ENCODE results near the gene APOBEC4. TPM values are rescaled to one million over a fixed set of nuclear protein-coding genes. Genes with fewer than 3 reads are reported as not detected.
A peak's percentile ranks its signal among the peaks of the same experiment; 100 is the strongest.

APOBEC4 gene
- total RNA-seq, 1 experiment from 2014 or later: not detected

GRCh38 chr1:183638649-183639387 is 14.3 kb downstream of the APOBEC4 start:
- no peak for TF ChIP-seq CTCF (IDR thresholded peaks at IDR 0.05; ENCODE audit: unreplicated experiment)
- Mint-ChIP-seq H3K9me3 (ENCODE audit: unreplicated experiment) (no peaks in the 10 kb centered on the region), H3K4me1 (ENCODE audit: insufficient read depth, unreplicated experiment) (peaks cover 7% of the 10 kb centered on the region), H3K27me3 (ENCODE audit: insufficient read depth, unreplicated experiment) (no peaks in the 10 kb centered on the region), H3K4me3 (ENCODE audit: unreplicated experiment) (no peak overlapping the region), H3K36me3 (ENCODE audit: insufficient read depth, unreplicated experiment) (peaks cover 10% of the 10 kb centered on the region), H3K27ac (ENCODE audit: low read depth, unreplicated experiment) (no peak overlapping the region)
- no peak for DNase-seq (ENCODE audit: unreplicated experiment)
- ChIA-PET POLR2A (interaction anchor here (1.1 to 2.2 kb wide), 2 partner anchors 7 to 413 kb away, joined by 3 to 6 read pairs; partner anchors contain the start of gene TSEN15), CTCF (interaction anchor here (0.6 to 3.3 kb wide), 7 partner anchors 8 to 1053 kb away, joined by 3 to 24 read pairs (median 3); no protein-coding TSS in a partner anchor)
- no TSS peak for BruUV-seq (replicated peaks)
- intact Hi-C loops (cut with micrococcal nuclease): loop anchor here (10.0 kb wide), 1 partner anchor 746 kb away; the partner anchor contains the start of gene C1orf21

- H3K27me3 Mint-ChIP-seq (ENCODE audit: insufficient read depth, unreplicated experiment): no peaks in the 10 kb centered on the region
- peak overlapping the region; percentile 100 for H3K4me3 Mint-ChIP-seq (ENCODE audit: unreplicated experiment)
- intact Hi-C loops (cut with micrococcal nuclease): loop anchor here (1.0 to 10.0 kb wide), 2 partner anchors 280 to 748 kb away; partner anchors contain the start of gene C1orf21
- no peak overlapping the region for H3K27ac Mint-ChIP-seq (ENCODE audit: low read depth, unreplicated experiment)
- ChIA-PET POLR2A (interaction anchor here (0.6 to 2.2 kb wide), 5 partner anchors 9 to 670 kb away, joined by 3 to 6 read pairs (median 4); partner anchors contain the start of gene SMG7), CTCF (interaction anchor here (1.0 to 3.3 kb wide), 5 partner anchors 9 to 415 kb away, joined by 3 to 24 read pairs (median 4); partner anchors contain the start of gene TSEN15)
- TF ChIP-seq CTCF (IDR thresholded peaks at IDR 0.05; ENCODE audit: unreplicated experiment): no peak
- peaks cover 13% of the 10 kb centered on the region for H3K36me3 Mint-ChIP-seq (ENCODE audit: insufficient read depth, unreplicated experiment)
- BruUV-seq (replicated peaks): TSS peak; percentile 28
- no peak for DNase-seq (ENCODE audit: unreplicated experiment)
- H3K9me3 Mint-ChIP-seq (ENCODE audit: unreplicated experiment): no peaks in the 10 kb centered on the region
- peaks cover 9% of the 10 kb centered on the region for H3K4me1 Mint-ChIP-seq (ENCODE audit: insufficient read depth, unreplicated experiment)
These were observed 16.3 kb downstream of the APOBEC4 start for GRCh38 chr1:183636783-183637182.

GRCh38 chr1:183636334-183636682 is 16.8 kb downstream of the APOBEC4 start:
- peak overlapping the region; percentile 100 for H3K4me3 Mint-ChIP-seq (ENCODE audit: unreplicated experiment)
- CTCF ChIA-PET: interaction anchor here (1.0 to 4.3 kb wide), 3 partner anchors 9 to 415 kb away, joined by 3 to 21 read pairs (median 4); partner anchors contain the start of gene TSEN15
- DNase-seq (ENCODE audit: unreplicated experiment): no peak
- peaks cover 12% of the 10 kb centered on the region for H3K4me1 Mint-ChIP-seq (ENCODE audit: insufficient read depth, unreplicated experiment)
- POLR2A ChIA-PET: interaction anchor here (0.7 to 5.9 kb wide), 8 partner anchors 10 to 608 kb away, joined by 3 to 67 read pairs (median 4); no protein-coding TSS in a partner anchor
- intact Hi-C loops (cut with micrococcal nuclease): loop anchor here (1.0 to 10.0 kb wide), 2 partner anchors 280 to 748 kb away; partner anchors contain the start of gene C1orf21
- BruUV-seq (replicated peaks): no TSS peak
- H3K27ac Mint-ChIP-seq (ENCODE audit: low read depth, unreplicated experiment): no peak overlapping the region
- no peaks in the 10 kb centered on the region for H3K27me3 Mint-ChIP-seq (ENCODE audit: insufficient read depth, unreplicated experiment)
- TF ChIP-seq CTCF (IDR thresholded peaks at IDR 0.05; ENCODE audit: unreplicated experiment): no peak
- H3K9me3 Mint-ChIP-seq (ENCODE audit: unreplicated experiment): no peaks in the 10 kb centered on the region
- peaks cover 18% of the 10 kb centered on the region for H3K36me3 Mint-ChIP-seq (ENCODE audit: insufficient read depth, unreplicated experiment)
